NCI-H1694 treated with DMSO at 0.1 percent for 48 hours (cell line): ENCODE results near the gene NNT.
"Not testable (repeated sequence)": the region's sequence is repeated elsewhere in the genome, so short reads cannot be mapped to it uniquely, and the experiment has no call there.

Source experiments
- DNase-seq: peaks from one replicate; lab custom pipeline; 2025; lab: John Stamatoyannopoulos, UW

The NNT gene

GRCh38 chr5:43583724-43584123 is 19.3 kb upstream of the NNT start:
- DNase-seq = no peak

DNA sequence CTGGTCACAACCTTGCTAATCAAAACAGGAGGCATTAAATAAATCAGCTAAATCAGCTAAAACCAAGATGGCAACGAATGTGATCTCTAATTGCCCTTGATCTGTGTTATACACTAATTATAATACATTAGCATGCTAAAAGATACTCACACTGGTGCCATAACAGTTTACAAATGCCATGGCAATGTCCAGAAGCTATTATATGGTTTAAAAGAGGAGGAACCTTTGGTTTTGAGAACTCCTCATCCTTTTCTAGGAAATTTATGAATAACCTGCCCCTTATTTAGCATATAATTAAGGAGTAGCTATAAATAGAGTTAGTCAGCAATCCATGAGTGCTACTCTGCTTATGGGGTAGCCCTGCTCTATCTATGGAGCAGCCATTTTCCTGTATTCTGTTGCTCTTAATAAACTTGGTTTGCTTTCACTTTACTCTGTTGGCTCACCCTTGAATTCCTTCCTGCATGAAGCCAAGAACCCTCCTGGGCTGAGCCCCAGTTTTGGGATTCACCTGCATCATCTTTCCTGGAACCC is 18.7 kb upstream of the NNT start:
- no peak for DNase-seq

GRCh38 chr5:43588842-43589241 is 14.1 kb upstream of the NNT start:
- DNase-seq = no peak

GRCh38 chr5:43589310-43589709 is 13.7 kb upstream of the NNT start:
- no peak for DNase-seq

DNA sequence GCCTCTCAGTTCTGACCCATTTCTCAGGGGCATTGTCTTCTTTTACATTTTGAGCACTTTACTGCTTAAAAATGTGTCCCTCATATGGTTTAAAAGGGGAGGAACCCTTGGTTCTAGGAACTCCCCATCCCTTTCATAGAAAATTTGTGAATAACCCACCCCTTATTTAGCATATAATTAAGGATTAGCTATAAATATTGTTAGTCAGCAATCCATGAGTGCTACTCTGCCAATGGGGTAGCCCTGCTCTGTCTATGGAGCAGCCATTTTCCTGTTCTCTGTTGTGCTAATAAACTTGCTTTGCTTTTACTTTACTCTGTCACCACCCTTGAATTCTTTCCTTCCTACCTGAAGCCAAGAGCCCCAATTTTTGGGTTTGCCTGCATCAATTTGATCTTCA is 12.3 kb upstream of the NNT start:
- no peak for DNase-seq

GRCh38 chr5:43592363-43592762 is 10.6 kb upstream of the NNT start:
- DNase-seq = no peak

DNA sequence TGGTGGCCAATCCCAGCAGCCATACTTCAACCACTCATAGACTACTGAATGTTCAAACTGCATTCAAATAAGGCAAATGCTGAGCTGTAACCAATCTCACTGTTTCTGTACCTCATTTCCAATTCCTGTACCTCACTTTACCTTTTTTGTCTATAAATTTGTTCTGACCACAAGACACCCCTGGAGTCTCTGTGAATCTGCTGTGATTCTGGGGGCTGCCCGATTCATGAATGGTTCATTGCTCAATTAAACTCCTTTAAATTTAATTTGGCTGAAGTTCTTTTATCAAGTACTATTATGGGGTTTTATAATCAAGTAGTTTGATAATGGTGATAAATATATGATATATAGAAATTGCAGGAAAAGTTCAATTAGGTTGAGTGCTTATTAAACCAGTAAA is 4.1 kb upstream of the NNT start:
- not testable (repeated sequence) for DNase-seq

DNA sequence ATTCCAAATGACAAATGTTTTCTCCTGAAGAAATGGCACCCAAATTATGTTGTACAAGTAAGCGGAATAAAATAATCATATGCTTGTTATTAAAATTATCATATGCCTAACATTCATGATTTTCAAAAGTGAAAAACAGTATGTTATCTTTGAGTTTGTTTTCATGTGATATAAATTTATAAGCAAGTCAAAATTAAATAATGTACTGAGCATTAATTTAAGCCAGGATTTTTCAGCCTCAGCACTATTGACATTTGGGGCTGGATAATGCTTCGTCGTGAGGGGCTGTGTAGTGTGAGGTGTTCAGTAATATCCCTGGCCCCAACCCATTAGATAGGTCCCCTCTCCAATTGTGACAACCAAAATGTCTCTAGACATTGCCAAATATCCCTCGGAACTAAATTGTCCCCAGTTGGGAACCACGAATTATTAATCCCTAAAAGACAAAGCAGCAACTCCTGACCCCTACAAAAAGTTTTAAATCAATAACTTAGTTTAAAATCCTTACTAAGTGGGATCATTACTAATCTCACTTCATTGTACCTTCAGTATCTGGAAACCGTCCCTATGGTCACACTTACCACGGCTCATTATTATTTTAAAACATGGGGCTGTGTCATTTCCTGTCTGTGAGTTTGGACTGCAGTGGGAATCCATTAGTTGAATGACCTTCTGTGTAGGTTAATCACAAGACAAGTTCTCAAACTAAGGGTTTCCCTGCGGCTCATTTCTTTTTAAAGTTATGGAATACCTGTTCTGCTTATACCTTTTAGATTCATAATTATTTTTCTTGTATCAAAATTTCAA is 1.3 kb upstream of the NNT start:
- DNase-seq = no peak

DNA sequence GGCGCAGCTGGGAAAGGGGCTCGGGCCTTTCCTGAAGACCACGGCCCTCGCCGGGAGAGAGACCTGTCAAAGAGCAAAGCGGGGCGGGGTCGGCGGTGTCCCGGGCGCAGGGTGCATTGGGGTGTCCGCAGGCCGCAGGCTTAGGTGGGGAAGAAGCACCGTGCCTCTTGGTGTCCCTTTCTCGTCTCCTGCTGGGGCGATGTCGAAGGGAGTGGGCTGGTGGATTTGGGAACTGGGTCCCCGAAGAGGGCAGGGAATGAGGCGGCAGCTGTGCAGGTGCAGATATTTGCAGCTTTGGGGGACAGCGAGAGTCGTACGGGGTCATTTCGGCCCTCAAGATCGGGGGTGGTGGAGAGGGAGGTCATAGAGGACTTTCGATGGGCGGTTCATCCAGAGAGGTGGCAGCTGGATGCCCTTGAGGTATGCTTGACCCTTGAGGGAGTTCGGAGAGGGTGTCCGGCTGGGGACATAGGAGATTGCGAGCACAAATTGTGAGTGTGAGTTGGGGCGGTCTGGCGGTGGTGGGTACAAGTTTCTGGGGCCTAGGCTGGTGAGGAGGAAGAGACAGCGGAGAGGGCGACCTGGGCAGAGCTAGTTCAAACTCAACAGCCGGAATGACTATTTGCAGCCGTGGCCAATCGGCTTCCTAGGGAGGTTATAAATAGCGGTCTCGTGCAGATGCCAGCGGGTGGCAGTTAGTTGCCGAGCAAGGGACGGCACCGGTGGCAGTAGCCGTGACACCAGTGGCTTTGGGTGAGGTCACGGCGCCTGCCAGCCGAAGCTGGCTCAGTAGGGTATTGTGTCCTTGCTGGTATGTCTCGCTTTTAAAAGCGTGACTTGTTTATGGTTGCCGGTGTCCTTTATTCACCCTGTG is 601 bp downstream of the NNT start:
- peak; percentile 63 for DNase-seq

DNA sequence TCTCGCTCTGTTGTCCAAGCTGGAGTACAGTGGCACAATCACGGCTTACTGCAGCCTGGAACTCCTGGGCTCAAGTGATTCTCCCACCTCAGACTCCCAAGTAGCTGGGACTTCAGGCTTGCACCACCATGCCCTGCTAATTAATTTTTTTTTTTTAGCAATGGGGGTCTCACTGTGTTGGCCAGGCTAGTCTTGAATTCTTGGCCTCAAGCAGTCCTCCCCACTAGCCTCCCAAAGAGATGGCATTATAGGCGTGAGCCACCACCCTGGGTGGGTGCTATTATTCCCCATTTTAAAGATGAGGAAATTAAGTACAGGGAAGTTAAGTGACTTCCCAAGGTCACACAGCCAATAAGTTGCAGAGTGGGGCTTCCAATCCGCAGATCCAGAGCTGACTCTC is 1.7 kb downstream of the NNT start:
- DNase-seq = no peak

GRCh38 chr5:43606351-43606750 is 3.4 kb downstream of the NNT start:
- no peak for DNase-seq

GRCh38 chr5:43608406-43608805 is 5.4 kb downstream of the NNT start:
- no peak for DNase-seq

DNA sequence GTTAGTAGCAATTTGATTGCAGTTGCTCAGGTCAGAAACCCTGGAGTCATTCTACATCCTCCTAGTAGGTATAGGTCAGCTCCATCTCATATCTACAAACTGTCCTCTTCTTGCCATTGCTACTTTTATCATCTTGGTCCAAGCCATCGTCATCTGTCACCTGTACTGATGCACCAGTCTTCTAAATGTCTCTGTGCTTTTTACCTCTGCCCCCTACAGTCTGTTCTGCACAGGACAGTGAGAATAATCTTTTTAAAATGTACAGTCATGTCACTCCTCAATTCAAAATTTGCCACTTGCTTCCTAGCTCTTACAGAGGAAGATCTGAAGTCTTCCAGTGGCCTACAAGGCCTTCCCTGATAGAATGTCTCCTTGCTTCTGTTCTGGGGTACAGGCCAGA is 6.8 kb downstream of the NNT start:
- peak; percentile 1 for DNase-seq

DNA sequence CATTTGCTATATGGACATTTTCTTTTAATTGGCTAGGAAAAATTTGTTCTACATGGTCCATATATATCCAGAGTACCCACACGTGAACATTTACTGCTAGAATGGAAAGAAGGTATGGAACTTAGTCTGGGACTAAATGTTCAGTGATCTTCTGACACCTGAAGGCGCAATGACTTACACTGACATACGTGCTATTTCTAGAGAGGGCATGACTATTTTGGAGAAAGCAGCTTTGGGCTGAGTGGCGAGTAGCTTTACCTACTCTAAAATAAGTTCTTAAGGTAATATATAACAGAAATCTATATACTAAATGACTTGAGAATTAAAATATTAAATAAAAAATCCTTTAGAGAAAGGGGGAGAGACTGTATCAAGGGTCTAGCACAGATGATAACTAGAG is 10.4 kb downstream of the NNT start:
- DNase-seq = no peak

DNA sequence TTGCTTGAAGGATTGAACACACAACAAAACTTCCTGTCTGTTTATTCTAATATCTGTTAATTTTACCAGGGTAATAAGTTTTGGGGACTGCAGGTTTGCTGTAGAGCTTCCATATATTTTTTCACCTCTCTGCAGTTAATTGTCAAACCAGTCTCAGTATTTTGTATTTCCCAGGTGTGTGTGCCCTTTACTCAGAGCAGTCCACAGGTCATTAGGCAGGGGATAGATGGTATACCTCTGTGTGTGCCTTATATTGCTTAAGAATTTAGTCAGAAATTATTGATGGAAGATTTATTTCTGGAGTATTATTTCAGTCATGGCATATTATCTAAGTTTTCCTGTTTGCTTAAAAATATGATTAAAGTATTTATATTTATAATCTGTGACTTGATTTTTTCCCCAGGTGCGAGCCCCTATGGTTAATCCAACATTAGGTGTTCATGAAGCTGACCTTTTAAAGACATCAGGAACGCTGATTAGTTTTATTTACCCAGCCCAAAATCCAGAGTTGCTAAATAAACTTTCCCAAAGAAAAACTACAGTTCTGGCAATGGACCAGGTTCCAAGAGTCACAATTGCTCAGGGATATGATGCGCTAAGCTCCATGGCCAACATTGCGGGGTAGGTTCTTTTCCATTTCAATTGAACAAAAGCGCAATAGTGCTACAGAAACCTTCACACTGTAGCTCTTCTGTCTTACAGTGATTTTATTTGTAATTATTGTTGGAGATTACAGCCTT is 12.6 kb downstream of the NNT start:
- DNase-seq = no peak

DNA sequence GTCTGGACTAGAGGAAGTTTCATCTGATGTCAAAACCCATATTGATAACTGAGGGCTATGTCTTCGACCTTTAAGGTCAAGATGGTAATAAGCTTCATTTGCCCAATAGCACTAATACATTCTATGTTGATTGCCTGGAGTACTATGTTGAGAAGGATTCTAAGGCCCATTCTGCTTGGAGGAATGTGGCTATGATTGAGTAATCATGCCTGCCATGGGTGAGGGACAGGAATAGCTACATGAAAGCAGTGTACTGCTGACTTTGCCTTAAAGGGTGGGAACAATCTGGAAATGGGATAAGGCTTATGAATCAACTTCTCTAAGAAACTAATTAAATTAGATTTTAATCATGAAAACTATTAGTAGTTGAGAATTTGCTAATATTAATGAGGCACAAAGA is 13.6 kb downstream of the NNT start:
- no peak for DNase-seq

GRCh38 chr5:43619380-43619779 is 16.4 kb downstream of the NNT start:
- DNase-seq = no peak

GRCh38 chr5:43619911-43620310 is 16.9 kb downstream of the NNT start:
- DNase-seq = no peak

DNA sequence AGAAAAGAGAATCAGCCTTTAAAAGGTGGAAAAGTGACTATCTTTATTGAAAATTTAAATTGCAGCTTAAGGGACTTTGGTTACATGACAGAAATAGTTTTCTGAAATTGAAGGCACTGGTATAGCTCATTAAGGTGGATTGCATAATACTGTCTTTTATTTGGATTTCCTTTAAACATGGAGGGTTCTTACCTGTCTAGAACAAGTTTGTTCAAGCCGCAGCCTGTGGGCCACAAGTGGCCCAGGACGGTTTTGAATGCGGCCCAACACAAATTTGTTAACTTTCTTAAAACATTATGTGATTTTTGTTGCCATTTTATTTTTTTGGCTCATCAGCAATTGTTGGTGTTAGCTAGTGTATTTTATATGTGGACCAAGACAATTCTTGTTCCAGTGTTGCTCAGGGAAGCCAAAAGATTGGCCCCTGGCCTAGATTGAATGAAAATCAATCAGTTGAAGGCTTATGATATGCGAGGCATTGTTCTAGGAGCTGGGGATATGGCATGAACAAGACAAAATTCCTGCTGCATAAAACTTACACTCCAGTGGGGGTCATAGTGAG is 18.0 kb downstream of the NNT start:
- DNase-seq = no peak

- DNase-seq = no peak
These were observed 19.1 kb downstream of the NNT start for GRCh38 chr5:43622074-43622473.

GRCh38 chr5:43623048-43623680 is 20.2 kb downstream of the NNT start:
- no peak for DNase-seq

GRCh38 chr5:43627028-43627427 is 24.0 kb downstream of the NNT start:
- peak; percentile 85 for DNase-seq
